Measurements from ENCODE around the gene SYCN. TPM values are rescaled to one million over a fixed set of nuclear protein-coding genes. Genes with fewer than 3 reads are reported as not detected.

SYCN gene
- total RNA-seq, 4 donors from 2014 or later, result not detected

DNA sequence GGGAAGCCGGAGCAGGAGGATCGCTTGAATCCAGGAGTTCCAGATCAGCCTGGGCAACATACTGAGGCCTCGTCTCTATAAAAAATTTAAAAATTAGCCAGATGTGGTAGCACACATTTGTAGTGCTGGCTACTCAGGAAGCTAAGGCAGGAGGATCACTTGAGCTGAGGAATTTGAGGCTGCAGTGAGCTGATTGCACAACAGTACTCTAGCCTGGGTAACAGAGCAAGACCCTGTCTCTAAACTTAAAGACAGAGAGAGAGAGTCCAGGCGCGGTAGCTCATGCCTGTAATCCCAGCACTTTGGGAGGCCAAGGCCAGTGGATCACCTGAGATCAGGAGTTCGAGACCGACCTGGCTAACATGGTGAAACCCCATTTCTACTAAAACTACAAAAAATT lies 36.4 kb upstream of the SYCN start:
- Histone ChIP-seq H3K4me3 (no peak overlapping the region), H3K27me3 (no peaks in the 10 kb centered on the region), H3K27ac (no peak overlapping the region), H3K36me3 (no peaks in the 10 kb centered on the region), H3K9me3 (no peaks in the 10 kb centered on the region), H3K4me1 (no peaks in the 10 kb centered on the region)
- intact Hi-C loops (cut with DNase I; ENCODE audit: low total_unique reads), result no loop called here
- no peak for TF ChIP-seq POLR2A (IDR thresholded peaks at IDR 0.05)
- TF ChIP-seq, protein P1, sequence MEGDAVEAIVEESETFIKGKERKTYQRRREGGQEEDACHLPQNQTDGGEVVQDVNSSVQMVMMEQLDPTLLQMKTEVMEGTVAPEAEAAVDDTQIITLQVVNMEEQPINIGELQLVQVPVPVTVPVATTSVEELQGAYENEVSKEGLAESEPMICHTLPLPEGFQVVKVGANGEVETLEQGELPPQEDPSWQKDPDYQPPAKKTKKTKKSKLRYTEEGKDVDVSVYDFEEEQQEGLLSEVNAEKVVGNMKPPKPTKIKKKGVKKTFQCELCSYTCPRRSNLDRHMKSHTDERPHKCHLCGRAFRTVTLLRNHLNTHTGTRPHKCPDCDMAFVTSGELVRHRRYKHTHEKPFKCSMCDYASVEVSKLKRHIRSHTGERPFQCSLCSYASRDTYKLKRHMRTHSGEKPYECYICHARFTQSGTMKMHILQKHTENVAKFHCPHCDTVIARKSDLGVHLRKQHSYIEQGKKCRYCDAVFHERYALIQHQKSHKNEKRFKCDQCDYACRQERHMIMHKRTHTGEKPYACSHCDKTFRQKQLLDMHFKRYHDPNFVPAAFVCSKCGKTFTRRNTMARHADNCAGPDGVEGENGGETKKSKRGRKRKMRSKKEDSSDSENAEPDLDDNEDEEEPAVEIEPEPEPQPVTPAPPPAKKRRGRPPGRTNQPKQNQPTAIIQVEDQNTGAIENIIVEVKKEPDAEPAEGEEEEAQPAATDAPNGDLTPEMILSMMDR (IDR thresholded peaks at IDR 0.05), result no peak
- DNase-seq, result no peak

DNA sequence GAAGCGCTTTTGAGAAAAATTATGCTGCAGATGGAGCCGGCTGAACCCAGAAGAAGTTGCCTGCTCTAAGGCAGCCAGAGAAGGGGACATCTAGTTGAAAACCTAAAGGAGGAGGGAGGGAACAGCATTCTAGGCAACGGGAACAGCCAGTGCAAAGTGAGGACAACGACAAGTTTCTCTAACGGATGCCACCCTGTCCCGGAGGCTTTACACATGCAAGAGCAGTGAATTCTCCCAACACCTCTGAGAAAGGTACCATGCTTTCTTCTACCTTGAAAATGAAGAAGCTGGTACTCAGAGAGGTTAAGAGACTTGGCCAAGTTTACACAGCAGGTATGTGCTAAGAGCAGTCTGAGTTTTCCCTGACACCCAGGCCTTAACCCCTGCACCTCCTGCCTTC lies 34.9 kb upstream of the SYCN start:
- H3K9me3 ChIP-seq, result no peaks in the 10 kb centered on the region
- intact Hi-C loops (cut with DNase I; ENCODE audit: low total_unique reads), result no loop called here
- no peaks in the 10 kb centered on the region for H3K27me3 ChIP-seq
- DNase-seq, result no peak
- no peak overlapping the region for H3K4me3 ChIP-seq
- H3K4me1 ChIP-seq, result no peaks in the 10 kb centered on the region
- H3K36me3 ChIP-seq, result no peaks in the 10 kb centered on the region
- TF ChIP-seq, protein P1 (IDR thresholded peaks at IDR 0.05), result no peak
- TF ChIP-seq POLR2A (IDR thresholded peaks at IDR 0.05), result no peak
- H3K27ac ChIP-seq, result no peak overlapping the region

DNA sequence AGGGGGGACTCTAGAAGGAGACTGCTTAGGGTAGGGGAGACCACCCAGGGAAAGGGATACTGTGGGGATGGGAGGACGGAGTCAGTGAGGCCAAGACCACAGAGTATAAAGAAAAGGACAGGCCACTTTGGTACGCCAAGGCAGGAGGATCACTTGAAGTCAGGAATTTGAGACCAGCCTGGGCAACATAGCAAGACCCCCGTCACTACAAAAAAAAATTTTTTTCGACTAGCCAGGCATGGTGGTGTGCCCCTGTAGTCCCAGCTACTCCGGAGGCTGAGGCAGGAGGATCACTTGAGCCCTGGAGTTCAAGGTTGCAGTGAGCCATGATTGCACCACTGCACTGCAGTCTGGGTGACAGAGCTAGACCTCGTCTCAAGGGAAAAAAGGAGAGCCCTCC lies 34.1 kb upstream of the SYCN start:
- Histone ChIP-seq H3K27me3 (no peaks in the 10 kb centered on the region), H3K27ac (no peak overlapping the region), H3K9me3 (no peaks in the 10 kb centered on the region), H3K4me1 (no peaks in the 10 kb centered on the region), H3K4me3 (no peak overlapping the region), H3K36me3 (no peaks in the 10 kb centered on the region)
- TF ChIP-seq, protein P1 (IDR thresholded peaks at IDR 0.05), result no peak
- no peak for TF ChIP-seq POLR2A (IDR thresholded peaks at IDR 0.05)
- intact Hi-C loops (cut with DNase I; ENCODE audit: low total_unique reads), result no loop called here
- DNase-seq, result no peak

DNA sequence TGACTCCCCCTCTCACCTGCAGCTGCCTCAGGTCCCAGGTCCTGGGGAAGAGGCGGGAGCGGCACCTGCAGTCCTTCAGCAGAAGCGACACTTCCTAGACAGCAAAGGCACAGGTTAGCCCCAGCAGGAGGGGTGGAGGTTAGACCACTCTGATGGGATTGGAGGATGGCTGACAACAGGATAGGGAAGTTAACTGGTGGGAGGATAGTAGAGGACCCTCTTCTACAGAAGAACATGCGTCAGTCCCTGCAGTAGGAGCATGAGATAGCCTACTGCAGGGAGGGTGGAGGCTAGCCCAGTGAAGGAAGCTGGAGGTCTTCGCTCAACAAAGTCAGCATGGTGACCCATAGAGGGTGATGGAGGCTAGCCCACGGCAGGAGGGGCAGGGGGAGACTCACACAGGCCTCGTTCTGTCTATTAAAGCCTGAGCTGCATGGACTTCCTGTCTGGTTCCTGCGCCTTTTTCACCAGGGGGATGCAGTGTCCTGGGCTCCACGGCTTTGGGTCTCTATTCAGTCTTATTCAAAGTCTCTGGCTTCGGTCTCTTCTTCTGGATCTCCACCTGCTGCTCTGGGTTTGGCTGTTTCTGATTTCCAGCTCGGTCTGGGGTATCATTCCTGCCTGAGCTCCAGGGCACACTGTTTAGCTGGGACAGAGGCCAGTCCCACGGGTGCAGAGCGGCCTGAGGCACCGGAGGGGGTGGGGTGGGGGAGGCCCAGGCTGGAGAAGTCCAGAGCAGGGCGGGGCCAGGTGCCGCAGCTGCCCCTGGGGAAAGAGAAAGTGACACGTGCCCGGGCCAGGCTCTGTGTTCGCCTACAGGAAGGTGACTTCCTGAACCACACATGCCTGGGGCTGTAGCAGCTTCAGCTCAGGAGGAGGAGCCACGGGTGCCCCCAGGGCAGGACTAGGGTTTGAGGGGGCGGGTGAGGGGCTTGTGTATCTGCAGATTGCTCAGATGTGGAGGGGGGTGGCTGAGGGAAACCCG lies 33.4 kb upstream of the SYCN start:
- no peak for DNase-seq
- Histone ChIP-seq H3K9me3 (no peaks in the 10 kb centered on the region), H3K4me1 (no peaks in the 10 kb centered on the region), H3K36me3 (no peaks in the 10 kb centered on the region), H3K27ac (no peak overlapping the region), H3K4me3 (no peak overlapping the region), H3K27me3 (no peaks in the 10 kb centered on the region)
- intact Hi-C loops (cut with DNase I; ENCODE audit: low total_unique reads), result no loop called here
- no peak for TF ChIP-seq POLR2A (IDR thresholded peaks at IDR 0.05)
- TF ChIP-seq, protein P1 (IDR thresholded peaks at IDR 0.05), result no peak

DNA sequence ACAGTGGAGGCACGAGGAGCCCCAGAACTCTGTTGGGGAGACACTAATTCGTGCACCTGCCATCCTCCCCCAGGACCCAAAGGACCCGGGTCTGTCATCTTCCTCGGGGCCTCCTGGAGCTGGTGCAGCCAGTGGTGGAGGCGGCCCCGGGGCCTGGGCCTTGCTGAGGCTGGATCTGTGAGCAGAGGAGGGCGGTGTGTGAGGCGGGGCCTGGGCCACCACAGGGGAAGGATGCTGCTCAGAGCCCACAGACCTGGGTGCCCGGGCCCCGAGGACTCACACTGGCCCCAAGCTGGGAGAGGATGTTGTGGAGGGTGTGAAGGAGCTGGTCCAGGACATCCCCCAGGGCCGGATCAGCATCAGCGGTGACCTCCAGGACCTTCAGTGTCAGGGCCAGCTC lies 32.5 kb upstream of the SYCN start:
- H3K4me3 ChIP-seq, result no peak overlapping the region
- no peak overlapping the region for H3K27ac ChIP-seq
- TF ChIP-seq POLR2A (IDR thresholded peaks at IDR 0.05), result no peak
- TF ChIP-seq, protein P1 (IDR thresholded peaks at IDR 0.05), result no peak
- H3K4me1 ChIP-seq, result no peaks in the 10 kb centered on the region
- DNase-seq, result no peak
- no peaks in the 10 kb centered on the region for H3K9me3 ChIP-seq
- no peaks in the 10 kb centered on the region for H3K36me3 ChIP-seq
- H3K27me3 ChIP-seq, result no peaks in the 10 kb centered on the region
- intact Hi-C loops (cut with DNase I; ENCODE audit: low total_unique reads), result no loop called here

Measured in uterus (tissue), 4 donors.